GM10248 (cell line): ENCODE measurements around the gene RAG2.
A peak's percentile ranks its signal among the peaks of the same experiment; 100 is the strongest.
"Not testable (repeated sequence)": the region's sequence is repeated elsewhere in the genome, so short reads cannot be mapped to it uniquely, and the experiment has no call there.

Source experiments
- CTCF ChIA-PET: fragments of 300-600 bp; sonication (Branson Sonifier 250); formaldehyde crosslinking; extraction: SDS; loops from one replicate; lab custom pipeline; 2021; ENCODE audit warnings: antibody characterized with exemption; lab: Yijun Ruan, JAX
- POLR2A ChIA-PET: fragments of 350-650 bp; sonication (Branson Sonifier 250); formaldehyde crosslinking; extraction: SDS; loops from one replicate; lab custom pipeline; 2020; ENCODE audit warnings: antibody characterized with exemption; lab: Yijun Ruan, JAX
- DNase-seq: peaks from one replicate; pipeline ENCODE4 v3.0.0; 2012; ENCODE audit errors: extremely low spot score
- TF ChIP-seq, protein P1 (sequence below): IDR thresholded peaks from 2 replicates; pipeline ENCODE4 v1.5.1; 2012; ENCODE audit warnings: mild to moderate bottlenecking, low read depth; ENCODE audit errors: extremely low read depth, missing control alignments, control extremely low read depth

RAG2 gene

DNA sequence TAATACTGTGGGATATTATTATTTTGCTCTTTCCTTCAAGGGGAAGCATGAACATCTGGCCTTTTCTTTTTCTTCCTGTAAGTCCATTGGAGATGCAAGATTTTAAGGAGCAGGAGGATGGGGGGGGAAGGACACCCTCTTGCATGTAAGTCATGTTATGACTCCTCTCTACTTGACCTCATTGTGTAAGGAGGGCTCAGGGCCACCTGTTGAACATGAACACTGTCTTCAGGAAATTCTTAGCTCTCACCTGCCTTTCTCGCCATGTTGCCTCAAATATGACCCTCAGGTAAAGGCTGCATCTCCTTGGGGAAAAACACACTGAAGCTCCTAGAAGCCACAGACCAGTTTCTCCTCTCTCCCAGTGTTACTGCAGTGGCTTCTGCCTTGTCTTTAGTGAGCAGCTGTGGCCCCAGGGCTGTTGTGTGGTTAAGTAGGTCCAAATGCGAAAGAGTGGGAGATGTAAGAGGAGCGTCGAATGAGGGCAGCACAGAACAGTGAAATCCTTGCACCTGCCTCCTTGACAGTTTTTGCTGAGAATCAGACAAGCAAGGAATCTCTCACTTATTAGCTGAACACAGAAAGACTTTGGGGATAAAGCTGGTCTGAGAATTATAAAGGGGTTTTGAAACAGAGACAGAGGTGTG, 31.5 kb downstream of the RAG2 start:
- POLR2A ChIA-PET, result no interaction called here
- DNase-seq, result no peak
- CTCF ChIA-PET, result interaction anchor here (0.7 to 9.5 kb wide), 8 partner anchors 9 to 181 kb away, joined by 3 to 340 read pairs (median 8); no protein-coding TSS in a partner anchor
- TF ChIP-seq, protein P1, sequence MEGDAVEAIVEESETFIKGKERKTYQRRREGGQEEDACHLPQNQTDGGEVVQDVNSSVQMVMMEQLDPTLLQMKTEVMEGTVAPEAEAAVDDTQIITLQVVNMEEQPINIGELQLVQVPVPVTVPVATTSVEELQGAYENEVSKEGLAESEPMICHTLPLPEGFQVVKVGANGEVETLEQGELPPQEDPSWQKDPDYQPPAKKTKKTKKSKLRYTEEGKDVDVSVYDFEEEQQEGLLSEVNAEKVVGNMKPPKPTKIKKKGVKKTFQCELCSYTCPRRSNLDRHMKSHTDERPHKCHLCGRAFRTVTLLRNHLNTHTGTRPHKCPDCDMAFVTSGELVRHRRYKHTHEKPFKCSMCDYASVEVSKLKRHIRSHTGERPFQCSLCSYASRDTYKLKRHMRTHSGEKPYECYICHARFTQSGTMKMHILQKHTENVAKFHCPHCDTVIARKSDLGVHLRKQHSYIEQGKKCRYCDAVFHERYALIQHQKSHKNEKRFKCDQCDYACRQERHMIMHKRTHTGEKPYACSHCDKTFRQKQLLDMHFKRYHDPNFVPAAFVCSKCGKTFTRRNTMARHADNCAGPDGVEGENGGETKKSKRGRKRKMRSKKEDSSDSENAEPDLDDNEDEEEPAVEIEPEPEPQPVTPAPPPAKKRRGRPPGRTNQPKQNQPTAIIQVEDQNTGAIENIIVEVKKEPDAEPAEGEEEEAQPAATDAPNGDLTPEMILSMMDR, result peak; percentile 26

DNA sequence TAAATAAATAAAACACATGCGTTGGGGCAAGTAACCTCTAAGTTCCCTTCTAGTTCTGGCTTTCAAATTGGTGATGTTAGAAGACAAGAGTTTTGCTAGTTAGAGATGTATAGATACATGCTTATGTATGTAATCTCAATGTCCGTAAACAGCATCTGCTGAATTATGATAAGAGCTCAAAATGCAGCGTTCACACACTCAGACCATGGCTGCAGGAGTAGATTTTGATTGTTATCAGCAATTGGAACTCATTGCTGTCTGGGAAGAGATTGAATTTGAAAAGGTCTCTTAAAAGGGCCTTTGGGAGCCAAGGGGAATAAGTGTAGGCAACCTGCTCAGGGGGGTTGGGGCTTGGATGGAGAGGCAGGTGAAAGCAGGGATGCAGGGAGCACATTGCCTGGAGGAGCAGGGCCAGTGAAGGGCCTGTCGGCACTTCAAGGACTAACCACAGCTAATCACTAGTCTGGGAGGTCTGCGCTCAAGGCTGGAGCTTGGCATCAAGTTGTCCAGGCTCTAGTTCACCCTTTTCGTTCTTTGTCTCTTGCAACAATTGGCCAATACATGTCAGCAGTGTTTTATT, 32.9 kb downstream of the RAG2 start:
- CTCF ChIA-PET, result interaction anchor here (1.0 to 9.5 kb wide), 29 partner anchors 10 to 275 kb away, joined by 3 to 340 read pairs (median 7); partner anchors contain the start of gene COMMD9
- POLR2A ChIA-PET, result no interaction called here
- TF ChIP-seq, protein P1, result no peak
- DNase-seq, result no peak

DNA sequence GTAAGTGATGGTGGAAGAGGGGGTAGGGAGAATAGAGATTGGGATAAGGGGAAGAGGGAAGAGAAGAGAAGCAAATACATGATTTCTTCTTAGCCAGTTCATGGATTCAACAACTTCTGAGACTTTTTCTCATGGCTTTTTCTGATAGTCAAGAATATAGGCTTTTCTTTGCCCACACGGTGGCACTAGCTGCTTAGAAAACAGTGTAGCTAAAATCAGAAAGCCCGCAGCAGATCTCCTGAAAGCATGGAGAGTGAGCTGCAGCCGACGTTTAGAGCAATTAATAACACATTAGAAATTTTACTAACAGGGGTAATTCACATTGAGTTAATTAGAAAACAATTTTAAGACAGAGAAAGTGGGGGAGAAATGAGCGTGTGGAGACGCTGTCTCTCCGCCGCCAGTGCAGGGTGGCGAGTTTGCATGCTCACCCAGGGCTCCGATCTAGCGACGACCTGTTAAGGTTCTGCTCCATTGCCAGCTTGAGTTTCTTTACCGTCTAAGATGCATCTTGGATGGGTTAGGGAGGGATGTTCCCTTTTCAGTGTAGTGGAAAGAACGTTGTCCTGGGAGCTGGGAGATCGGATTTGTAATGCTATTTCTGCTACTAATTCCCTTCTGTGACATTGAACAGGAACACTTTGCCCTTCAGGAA, 33.5 kb downstream of the RAG2 start:
- peak; percentile 34 for DNase-seq
- CTCF ChIA-PET, result interaction anchor here (1.0 to 9.5 kb wide), 33 partner anchors 11 to 275 kb away, joined by 3 to 340 read pairs (median 6); partner anchors contain the start of gene COMMD9
- POLR2A ChIA-PET, result interaction anchor here (1.2 kb wide), 1 partner anchor 183 kb away, joined by 3 read pairs; no protein-coding TSS in a partner anchor
- TF ChIP-seq, protein P1, result peak; percentile 70

DNA sequence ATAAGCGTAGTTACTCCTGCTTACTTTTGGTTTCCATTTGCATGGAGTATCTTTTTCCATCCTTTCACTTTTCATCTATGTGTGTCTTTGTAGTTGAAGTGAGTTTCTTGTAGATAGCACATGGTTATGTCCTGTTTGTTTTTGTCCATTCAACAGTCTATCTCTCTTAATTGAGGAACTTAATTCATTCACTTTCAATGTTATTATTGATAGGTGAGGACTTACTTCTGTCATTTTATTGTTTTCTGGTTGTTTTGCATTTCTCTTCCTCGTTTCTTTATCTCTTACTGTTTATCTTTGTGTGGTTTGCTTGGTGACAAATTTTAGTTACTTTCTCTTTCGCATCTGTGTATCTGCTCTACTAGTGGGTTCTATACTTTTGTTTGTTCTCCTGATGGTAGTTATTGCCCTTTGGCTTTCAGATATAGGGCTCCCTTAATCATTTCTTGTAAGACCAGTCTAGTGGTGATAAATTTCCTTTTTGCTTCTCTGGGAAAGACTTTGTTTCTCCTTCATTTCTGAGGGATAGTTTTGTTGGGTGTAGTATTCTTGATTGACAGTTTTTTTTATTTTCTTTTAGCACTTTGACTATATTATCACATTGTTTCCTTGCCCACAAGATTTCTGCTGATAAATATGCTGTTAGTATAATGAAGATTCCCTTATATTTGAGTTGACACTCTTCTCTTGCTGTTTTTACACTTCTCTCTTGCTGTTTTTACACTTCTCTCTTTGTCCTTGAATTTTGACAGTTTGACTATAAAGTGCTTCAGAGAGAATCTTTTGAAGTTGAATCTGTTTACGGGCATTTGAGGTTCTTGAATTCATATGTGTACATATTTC, 39.2 kb downstream of the RAG2 start:
- CTCF ChIA-PET, result interaction anchor here (9.5 kb wide), 1 partner anchor 189 kb away, joined by 340 read pairs; no protein-coding TSS in a partner anchor
- POLR2A ChIA-PET, result no interaction called here
- TF ChIP-seq, protein P1, result no peak
- peak; percentile 35 for DNase-seq

DNA sequence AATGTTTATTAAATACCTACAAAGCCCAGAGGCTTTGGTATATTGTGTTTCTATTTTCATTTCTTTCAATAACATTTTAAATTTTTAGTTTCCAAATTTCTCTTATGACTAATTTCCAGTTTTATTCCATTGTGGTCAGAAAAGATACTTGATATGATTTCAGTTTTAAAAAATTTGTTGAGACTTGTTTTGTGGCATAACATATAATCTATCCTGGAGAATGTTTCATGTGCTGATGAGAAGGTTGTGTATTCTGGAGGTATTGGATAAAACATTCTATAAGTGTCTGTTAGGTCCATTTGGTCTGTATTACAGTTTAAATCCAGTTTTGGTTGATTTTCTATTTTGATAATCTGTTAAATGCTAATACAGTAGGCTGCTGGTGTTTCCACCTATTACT, 40.0 kb downstream of the RAG2 start:
- TF ChIP-seq, protein P1, result no peak
- POLR2A ChIA-PET, result no interaction called here
- CTCF ChIA-PET, result no interaction called here
- DNase-seq, result no peak

DNA sequence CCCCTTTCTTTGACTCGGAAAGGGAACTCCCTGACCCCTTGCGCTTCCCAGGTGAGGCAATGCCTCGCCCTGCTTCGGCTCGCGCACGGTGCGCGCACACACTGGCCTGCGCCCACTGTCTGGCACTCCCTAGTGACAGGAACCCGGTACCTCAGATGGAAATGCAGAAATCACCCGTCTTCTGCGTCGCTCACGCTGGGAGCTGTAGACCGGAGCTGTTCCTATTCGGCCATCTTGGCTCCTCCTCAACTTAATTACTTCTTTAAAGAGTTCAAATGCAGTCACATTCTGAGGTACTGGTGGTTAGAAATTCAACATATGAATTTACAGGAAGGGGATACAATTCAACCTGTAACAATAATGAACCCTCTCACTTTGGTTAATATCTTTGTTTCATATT, 40.6 kb downstream of the RAG2 start:
- POLR2A ChIA-PET, CTCF ChIA-PET, DNase-seq: not testable (repeated sequence)
